Stimulated activated CD8-positive, alpha-beta memory T cell treated with anti-CD3 and anti-CD28 coated beads, Interleukin-7, amount 100 ng/mL, for 1 hour (primary cell): ENCODE measurements around the gene IMMP2L.
"Not testable (repeated sequence)": the region's sequence is repeated elsewhere in the genome, so short reads cannot be mapped to it uniquely, and the experiment has no call there.

Source experiments
- DNase-seq, 2 donors: peaks; one replicate each; pipeline ENCODE4 v3.0.0-alpha.2; 2020; ENCODE audit warnings: low read depth in 2 of 2

Gene IMMP2L

DNA sequence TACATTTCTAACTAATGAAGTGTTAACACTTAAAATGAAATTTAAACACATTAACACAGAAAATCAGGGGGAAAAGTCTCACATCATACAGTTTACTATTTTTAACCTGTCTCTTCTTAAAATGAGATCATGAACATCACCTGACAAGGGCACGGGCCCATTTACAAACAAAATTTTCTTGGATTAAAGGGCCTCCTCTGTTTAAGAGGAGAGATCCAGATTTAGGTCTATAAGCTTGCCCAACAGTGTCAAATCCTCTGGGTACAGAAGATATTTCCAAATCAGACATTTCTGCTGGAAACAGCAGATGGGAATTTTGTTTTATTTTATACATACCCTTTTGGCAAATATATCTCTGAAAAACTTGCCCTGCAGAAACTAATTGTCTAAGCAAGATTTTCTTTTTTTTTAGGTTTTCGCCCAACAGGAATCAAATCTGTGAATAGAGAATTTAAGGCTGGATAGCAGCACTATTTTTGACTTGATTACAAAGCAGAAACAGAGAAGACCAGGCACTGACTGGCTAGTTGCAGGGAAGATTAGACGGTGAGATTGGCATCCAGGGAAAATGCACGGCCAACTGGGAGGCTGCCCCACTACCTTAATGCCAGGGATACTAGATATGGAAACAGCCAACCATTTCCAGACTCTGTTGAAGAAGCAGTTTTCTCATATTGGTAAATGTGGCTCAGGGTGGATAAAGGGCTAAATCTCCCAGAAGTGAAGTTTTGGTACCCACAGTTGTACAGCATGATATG, 298.0 kb downstream of the IMMP2L start:
- no peak for DNase-seq

DNA sequence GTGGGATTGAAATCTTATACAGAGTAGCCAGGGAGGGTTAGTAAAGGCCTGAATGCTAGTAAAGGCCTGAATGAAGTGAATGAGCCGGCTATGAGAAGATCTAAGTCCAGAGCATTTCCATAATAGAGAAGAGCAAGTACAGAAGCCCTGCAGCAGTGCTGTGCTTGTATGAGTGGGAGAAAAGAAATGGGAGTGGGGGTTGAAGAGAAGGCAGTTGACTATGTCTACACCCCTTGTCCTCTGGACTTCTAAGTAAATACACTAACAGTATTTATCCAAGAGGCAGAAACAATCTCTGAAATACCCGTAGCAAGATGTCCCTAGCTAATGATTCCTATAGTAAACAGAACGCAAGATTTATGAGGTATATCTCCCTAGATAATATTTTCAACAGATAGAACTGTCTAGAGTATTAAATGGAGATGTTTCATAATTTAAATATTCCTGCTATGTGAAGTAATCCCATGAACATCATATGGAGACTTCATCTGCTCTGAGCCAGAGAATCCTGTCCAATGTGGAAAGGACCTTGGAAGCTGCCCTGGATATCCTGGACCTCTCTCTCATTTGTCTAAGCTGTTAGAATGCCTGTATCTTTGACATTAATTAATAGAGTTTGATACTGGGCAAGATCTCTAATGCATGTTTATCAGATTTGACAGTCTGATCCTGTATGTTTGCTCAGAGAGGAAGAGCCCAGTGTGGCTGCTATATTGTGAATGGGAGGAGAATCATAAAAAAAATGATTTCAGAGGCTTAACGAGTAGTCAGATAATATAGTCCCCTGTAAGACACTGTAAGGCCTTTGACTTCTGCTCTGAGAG, 299.8 kb downstream of the IMMP2L start:
- no peak for DNase-seq

DNA sequence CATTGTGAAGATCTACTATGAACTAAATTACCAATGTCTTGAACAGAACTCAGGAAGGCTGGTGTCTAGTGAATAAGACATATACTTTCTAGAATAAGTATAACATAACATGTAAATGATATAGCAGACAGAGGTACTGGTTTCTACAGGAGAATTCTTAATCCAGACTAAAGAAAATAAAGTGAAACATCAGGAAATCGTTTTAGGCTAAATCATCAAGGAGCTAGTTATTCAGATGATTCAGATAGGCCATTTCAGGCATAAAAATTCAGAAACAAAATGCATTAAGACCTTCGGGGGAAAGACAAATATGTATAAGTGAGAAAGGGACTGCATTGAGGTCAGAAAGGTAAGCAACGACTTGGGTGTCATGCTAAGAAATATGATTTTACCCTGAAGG, 300.8 kb downstream of the IMMP2L start:
- no peak for DNase-seq

DNA sequence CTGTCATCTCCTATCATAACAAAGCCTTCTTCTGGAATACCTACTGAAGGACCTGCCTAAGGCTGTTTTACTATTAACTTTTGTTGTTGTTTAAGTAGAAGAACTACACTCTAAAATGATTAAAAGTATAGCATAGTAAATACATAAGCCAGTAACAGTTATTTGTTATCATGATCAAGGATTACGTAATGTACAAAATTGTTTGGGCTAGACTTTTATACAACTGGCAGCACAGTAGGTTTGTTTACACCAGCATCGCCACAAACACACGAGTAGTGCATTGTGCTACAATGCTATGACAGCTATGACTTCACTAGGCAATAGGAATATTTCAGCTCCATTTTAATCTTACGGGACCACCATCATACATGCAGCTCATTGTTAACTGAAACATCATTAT, 302.3 kb downstream of the IMMP2L start:
- DNase-seq, result no peak

DNA sequence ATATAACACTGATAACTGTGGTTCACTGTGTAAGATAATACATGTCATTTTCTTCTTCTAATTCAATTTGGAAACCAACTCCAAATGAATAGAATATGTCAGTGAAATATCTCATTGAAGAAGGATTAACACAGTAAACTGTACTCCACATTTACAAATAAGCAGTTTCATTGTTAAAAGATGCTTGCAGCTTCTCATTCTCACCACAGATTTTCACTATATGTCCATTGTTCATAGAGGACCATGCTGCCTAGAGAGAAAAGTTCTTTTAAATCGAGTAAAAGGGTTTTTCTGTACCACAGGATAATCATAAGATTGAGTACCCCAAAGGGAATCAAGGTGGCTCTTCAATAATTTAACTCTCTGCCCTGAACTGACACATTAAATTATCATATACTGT, 305.9 kb downstream of the IMMP2L start:
- DNase-seq, result no peak

DNA sequence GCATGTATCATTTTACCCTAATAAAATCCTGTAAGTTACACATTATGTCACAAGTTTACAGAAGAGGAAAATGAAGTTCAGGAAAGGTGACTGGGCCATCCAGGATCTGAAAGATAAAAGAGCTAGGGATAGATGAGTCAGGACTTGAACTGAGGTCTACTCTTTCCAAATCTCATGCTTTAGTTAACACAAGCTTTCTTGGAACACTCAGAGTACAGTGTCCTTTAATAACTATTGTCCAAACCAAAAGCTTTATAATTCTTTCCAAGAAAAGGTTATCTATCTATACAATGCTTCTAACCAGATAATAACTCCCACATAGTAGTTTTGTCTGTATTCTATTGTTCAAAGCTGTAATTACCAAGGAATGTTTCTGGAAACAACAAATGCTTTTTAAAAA, 306.7 kb downstream of the IMMP2L start:
- DNase-seq, result no peak

DNA sequence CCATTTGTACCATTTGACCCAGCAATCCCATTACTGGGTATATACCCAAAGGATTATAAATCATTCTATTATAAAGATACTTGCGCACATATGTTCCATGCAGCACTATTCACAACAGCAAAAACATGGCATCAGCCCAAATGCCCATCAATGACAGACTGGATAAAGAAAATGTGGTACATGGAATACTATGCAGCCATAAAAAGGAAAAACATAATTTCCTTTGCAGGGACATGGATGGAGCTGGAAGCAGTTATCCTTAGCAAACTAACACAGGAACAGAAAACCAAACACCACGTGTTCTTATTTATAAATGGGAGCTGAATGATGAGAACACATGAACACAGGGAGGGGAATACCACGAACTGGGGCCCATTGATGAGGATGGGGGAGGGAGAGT, 310.9 kb downstream of the IMMP2L start:
- DNase-seq, result not testable (repeated sequence)

DNA sequence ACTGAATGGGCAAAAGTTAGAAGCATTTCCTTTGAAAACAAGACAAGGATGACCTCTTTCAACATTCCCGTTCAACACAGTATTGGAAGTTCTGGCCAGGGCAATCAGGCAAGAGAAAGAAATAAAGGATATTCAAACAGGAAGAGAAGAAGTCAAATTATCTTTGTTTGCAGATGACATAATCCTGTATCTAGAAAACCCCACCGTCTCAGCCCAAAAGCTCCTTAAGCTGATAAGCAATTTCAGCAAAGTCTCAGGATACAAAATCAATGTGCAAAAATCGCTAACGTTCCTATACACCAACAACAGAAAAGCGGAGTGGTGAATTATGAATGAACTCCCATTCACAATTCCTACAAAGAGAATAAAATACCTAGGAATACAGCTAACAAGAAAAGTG, 312.5 kb downstream of the IMMP2L start:
- DNase-seq, result not testable (repeated sequence)

DNA sequence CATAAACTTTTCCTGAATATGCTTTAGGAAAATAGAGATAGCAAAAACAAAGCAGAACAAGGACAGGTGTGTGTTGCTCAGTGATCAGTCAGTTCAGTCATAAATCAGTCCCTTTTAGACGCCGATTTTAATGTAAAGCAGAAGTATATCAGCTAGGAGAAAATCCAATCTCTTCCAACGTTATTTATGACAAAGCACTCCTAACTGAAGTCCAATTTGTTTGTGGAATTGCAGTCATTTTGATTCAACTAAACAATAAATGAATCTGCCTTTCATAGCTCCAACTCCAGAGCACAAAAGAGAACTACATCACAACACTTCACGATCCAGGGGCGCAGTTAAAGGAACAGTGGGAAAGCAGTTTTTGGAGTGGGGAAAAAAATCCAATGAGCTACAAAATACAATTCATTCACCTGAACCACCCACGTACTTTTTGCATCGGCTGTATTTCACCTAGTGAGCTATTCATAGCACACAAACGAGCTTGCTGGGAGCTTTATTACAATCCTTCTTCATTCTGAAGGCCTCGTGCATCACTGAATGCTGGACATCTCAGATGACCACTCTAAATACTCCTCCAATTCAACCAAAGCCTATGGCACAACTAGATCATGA, 320.0 kb downstream of the IMMP2L start:
- no peak for DNase-seq

DNA sequence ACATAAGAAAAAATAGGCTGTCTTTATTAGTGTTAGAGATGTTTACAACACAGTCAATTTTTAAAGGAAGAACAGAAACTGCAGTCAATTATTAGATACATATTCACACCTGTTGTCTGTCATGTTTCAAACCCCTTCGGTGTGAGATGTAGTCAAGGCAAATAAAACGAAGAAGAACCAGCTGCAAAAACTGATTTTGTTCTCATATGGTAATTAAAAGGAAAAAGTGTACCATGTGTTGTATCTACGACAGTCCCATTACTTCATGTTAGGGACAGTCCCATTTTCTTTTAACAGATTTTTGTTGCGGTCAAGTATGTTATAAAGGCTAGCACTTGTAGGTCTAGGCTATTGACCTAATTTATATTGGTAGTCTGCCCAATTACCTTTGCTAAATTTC, 321.9 kb downstream of the IMMP2L start:
- DNase-seq, result no peak

DNA sequence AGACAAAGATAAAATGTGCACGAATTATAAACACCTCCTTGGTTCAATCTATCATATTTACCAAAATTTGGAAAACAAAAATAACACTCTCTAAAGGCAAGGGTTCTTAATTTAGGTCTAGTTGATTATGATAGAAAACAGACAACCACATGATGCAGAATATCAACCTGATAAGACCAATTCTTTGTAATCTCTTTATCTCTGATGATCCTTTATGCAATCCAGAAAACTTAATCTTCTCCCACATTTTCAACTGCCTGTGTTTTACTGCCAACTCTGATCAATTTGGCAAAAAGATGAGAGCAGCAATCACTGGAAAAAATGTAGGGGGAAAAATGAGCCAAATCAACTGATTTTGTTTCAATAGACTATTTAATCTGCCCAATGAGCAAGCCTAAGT, 322.9 kb downstream of the IMMP2L start:
- no peak for DNase-seq

DNA sequence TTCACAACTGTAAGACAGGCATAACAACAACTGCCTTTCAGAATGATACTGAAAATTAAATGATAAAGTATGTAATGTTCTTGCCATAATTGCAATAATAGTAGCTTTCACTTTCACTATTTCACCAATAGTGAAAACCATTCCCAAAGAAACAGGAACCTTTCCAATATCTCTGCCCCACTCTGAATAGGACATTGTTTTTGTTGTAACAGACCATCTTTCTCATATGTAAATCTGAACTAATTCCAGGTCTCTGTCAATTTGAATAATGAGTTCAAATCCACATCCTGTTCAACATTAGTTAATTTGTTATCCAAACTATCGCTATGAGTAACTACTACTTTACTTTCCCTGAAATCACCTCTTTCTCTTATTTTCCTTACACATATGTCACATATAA, 323.4 kb downstream of the IMMP2L start:
- DNase-seq, result no peak

DNA sequence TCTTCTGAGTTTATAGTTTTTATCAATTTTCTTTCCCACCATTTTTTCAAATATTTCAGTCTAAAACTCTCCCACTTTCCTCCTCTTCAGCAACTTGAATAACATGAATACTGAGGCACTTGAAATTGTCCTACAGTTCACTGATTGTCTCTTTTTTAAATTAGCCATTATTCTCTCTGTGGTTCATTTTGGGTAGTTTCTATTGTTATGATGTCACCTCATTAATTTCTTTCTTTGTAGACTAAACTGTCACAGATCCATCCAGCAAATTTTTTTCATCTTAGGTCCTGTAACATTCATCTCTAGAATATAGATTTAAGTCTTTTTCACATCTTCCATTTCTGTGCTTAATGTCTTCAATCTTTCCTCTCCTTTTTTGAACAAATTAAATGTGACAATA, 326.6 kb downstream of the IMMP2L start:
- DNase-seq, result no peak

DNA sequence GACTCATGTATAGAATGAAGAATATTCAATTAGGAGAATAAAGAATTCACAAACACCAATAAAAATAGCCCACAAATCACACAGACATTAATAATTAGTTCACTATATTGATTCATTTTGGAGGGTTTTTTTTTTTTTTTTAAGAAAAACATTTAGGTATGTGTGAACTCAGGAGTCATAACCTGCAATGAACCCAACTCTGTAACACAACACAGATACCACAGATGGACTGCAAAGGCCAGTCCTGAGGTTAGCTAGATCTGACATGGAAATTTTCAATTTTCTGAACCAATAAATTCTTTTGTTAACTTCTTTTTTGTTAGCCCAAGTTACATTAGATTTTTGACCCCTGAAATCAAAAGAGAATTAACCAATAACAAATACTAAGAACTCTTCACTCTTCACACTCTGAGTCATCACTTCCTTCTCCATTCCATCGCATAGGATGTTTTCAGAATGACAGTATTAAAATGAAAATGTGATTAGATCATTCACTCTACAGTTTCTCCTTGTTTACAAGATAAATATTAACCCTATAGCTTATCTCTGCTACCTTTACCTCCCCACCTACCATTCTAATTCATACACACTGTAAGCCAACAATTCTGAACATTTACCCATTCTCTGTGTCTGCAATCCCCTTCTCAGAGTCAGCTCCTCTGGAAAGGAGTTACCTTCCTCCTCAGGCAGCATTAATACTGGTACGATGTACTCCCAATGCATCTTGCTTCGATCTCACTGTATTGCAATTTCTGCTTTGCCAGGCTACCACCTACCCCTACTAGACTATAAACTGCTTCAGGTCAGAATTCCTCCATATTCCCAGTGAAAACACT, 329.8 kb downstream of the IMMP2L start:
- no peak for DNase-seq

DNA sequence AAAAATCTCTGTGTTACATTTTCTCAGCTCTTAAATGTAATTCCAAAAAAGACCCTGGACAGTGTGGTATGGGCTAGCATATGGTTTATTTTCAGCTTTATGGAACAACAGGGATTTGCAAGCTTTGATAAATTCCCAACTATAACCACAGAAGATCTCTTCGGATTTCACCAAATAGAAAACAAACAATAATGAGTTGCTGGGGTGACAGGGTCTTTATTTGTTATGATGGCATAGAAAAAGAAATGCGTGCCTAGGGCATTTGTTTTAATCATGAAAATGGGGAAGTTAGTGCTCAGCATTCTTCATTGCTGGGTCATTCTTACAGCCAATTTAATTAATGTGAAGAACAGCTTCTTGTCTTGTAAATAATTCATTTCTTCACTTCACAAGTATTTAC, 332.4 kb downstream of the IMMP2L start:
- no peak for DNase-seq

DNA sequence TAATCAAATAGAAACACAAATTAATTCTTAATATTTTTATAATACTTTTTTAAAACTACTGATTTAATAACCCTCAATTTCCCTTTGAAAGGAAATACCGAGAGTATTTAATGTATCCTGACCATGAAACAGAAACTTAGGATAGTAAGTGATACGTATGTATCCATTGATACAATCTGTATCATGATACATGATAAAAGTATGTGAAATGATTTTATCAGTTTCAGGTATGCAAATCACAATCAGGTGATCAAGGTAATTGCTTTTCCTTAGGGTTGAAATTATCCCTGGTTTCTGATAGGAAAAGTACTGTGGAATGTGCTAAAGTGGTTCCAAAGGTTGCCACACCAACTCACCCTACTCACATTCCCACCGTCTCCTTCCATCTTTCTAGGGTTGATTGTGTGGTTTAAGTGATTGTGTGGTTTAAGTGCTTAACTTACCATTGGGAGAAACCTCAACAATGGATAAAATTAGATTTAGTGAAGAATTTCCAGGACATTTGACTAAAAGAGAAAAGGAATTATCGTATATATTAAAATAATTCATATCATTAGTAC, 333.0 kb downstream of the IMMP2L start:
- no peak for DNase-seq

DNA sequence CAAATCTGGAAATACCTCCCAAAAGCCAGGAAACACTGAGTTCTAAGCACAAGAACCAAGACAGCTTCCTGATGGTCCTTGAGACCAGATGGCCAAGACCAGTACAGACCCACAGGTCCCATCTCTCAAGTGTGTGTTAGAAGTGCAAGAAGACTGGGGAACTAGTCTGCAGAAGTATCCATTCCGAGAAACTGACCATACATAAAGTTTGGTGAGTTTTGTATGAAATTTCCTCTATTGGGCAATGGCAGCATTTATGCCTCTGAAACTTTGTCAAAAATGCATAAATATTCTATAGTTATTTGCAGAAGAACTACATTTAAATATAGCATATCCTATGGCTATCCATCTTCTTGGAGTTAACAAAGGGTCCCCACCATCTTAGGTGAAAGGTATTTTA, 333.9 kb downstream of the IMMP2L start:
- no peak for DNase-seq

DNA sequence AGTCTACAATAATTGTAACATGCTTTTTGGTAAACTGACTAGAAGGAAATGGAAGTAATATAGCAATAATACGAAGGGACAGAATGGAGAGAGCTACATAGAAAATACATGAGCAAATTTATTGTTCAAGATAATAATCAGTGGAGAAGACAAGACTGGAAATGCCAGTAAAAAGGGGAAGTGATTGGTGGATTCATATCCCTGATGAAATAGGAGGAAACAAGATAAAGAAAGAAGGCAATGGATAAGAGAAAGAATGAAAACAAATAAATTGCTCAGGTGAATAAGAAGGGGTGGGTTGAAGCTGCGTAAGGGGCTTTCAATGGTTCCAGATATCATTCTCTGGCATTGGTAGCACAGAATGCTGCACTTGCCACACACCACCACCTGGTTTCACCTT, 335.5 kb downstream of the IMMP2L start:
- DNase-seq, result no peak

DNA sequence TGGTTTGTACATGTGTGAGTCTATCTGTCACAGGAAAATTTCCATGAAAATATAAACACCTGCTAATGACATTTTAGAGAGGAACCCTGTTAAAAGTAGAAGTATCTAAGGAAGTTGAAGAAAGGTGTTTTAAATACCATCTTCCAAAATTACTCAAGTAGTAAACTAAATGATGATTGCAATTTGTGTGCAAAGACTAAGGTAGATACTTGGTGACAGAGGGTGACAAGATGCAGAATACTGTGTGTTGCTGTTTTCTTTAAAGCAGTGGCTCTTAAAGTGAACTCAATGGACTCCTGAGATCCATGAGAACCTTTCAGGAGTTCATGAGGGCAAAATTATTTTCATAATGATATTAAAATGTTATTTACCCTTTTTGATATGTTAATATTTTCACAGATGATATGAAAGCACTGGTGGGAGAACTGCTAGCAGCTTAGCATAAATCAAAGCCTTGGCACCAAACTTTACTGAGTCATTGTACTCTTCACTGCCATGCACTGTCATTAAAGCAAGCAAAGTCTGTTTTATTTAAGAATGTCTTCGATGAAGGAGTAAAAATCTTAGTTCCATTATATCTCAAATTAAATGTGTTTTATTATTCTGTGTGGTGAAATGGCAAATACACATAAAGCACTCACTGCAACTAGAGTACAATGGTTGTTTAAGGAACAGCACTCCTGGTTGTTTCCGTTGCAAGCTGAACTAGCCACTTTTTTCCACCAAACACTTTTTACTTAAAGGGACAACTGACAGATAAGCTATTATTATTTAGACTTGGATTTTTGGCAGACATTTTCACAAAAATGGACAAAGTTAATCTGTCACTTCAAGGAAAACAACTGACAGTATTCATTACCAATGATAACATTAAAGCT, 337.7 kb downstream of the IMMP2L start:
- no peak for DNase-seq

DNA sequence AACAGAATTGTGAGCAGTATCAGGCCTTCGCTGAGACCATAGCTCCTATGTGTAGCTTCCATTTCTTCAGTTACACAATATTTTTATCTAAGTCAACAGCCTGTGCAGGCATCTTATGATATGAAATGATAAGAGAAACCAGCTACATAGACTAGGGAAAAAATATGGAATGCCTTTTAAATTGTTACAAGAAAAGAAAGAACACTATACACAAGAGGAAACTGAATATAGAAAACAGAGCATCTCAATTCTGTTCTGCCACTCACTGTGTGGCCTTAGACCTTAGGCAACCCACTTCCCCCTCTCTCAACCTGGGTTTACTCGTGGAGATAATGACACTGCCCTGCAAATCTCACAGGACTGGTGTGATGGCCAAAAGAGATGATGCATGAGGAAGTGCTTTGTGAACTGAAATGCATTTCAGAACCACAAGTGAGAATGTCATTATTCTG, 338.5 kb downstream of the IMMP2L start:
- no peak for DNase-seq

DNA sequence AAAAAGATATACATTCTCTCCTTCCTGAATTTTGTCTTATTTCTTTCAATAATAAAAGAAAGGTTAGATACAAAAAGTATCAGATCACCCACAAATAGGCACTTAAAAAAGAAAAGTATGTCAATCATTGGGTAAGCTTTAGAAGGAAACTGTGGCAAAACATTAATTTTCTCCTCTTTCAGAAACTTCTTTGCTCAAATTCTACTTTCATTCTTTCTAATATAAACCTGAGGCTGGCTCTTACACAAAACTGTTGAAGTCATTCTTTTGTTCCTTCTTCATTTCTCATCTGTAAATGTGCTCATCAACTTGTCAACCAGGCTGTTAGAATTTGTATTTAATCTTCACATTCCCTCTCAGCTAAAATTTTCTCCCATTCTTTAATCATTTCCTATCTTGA, 346.7 kb downstream of the IMMP2L start:
- DNase-seq, result no peak
